ENCODE results near the gene JAZF1.

The JAZF1 gene

GRCh38 chr7:27835376-27835775 lies 345.2 kb downstream of the JAZF1 start:
- no peak for DNase-seq (ENCODE audit: low spot score)

GRCh38 chr7:27834179-27834921 lies 346.2 kb downstream of the JAZF1 start:
- DNase-seq (ENCODE audit: low spot score): no peak

GRCh38 chr7:27826357-27826756 lies 354.2 kb downstream of the JAZF1 start:
- DNase-seq (ENCODE audit: low spot score): no peak

DNA sequence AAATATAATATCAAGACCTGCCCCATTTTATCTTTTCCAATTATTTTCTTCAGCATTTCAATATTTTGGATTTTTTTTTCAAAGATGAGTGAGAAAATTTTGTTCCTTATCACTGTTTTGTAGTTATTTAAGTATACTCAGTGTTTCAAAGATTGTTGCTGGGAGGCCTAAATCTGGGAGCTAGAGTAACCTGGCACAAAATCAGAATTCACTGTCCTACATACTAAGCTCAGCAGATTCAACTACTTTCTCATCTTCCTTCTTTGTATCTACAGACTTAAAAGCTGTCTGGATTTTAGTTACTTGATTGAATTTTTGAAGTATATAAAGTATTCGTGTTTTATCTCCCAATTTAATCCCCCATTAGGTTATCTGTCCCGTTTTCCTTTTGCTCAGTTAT lies 354.7 kb downstream of the JAZF1 start:
- no peak for DNase-seq (ENCODE audit: low spot score)

DNA sequence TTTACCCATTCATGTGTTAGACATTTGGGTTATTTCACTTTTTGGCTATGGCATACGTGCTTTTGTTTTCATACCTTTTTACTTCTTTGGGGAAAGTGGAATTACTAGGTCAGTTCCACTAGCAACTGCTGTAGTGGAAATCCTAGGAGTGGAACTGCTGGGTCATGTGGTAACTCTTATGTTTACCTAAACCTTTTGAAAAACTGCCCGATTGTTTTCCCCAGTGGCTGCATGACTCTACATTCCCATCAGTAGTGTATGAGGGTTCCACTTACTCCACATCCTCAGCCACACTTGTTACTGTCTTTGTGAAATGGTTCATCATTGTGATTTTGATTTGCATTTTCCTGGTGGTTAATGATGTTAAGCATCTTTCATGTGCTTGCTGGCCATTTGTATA lies 358.4 kb downstream of the JAZF1 start:
- no peak for DNase-seq (ENCODE audit: low spot score)

DNA sequence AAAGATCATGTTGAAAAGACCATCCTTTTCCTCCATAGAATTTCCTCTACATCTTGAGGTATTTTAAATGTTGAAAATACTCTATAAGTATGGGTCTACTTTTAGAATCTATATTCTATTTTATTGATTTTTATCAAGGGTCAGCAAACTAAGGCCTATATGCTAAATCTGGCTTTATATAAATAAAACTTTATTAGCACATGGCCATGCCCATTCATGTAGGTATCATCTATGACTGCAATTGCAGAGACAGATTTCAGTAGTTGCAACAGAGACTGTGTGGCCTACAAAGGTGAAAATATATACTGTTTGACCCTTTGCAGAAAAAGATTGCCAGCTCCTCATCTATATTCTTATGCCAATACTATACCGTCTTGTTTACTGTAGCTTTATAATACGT lies 367.9 kb downstream of the JAZF1 start:
- DNase-seq (ENCODE audit: low spot score): no peak

GRCh38 chr7:27810186-27810585 lies 370.4 kb downstream of the JAZF1 start:
- no peak for DNase-seq (ENCODE audit: low spot score)

GRCh38 chr7:27808626-27809025 lies 372.0 kb downstream of the JAZF1 start:
- no peak for DNase-seq (ENCODE audit: low spot score)

DNA sequence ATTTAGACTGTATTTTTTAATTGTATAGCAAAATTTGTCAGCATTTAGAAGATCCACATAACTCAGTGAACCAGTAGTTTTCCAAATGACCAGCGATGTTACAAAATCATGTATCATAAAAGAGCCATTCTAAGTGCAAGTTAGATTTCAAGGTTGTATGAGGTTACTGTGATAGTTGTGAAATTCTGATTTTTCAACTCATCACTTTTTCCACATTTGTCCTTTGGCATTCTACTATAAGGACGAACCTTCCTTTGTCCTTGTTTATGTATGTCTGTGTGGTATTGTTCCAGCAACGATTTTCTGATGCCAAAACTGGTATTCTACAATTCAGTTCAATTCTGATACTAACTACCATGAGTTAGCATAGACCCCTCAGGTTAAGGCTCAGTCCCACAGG lies 376.5 kb downstream of the JAZF1 start:
- DNase-seq (ENCODE audit: low spot score): no peak

DNA sequence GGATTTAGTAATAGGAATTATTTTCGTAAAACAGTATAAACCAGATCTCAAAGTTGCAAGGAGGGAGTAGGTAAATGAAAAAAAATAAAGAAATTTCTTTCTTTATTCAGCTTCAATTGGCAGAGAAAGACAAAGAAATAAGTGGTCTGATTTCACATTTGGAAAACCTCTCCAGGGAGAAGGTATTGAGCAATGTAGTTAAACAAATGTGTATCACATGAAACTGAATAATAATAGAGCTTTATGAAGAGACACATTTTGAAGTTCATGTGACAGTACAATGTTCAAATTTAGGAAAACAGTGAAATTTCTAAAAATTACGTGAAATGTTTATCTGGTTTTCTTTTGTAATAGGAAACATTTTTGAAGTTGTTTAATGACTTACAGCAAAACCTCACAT lies 377.6 kb downstream of the JAZF1 start:
- DNase-seq (ENCODE audit: low spot score): no peak

DNA sequence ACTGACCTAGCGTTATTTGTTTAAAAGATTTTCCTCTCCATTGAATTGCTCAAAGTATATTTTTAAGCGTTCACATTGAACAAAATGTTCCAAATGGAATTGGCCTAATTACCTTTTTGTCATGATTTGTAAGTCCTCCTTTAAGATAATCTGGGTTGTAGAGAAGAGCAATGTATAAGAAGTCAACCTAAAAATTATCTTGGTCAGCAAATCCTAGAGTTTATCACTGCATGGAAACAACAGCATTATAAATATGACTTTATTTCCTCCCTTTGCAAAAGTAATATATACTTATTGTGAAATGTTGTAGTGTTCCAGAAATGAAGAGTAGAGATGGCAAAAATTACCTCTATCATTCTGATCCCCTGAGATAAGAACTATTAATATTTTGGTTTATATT lies 381.4 kb downstream of the JAZF1 start:
- DNase-seq (ENCODE audit: low spot score): no peak

- DNase-seq (ENCODE audit: low spot score): no peak
Observed at GRCh38 chr7:27795977-27796376, 384.6 kb downstream of the JAZF1 start.

DNA sequence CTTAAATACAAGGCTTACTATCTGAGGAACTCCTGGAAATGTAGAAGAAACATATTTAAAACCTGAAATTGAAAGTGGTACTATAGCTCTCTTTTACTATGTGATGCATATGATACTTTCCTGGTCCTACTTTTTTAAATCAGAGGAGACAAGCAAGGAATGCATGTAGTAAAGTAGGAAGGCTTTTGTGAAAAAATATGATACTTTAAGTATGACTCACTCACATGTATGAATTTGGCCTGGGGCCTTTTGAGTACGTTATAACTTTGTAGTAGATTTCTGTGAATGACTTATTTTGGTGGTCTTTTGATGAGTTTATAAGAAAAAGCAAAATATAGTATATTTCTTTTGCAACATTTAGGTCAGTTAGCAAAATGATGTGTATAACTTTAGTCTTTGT lies 386.8 kb downstream of the JAZF1 start:
- DNase-seq (ENCODE audit: low spot score): no peak

DNA sequence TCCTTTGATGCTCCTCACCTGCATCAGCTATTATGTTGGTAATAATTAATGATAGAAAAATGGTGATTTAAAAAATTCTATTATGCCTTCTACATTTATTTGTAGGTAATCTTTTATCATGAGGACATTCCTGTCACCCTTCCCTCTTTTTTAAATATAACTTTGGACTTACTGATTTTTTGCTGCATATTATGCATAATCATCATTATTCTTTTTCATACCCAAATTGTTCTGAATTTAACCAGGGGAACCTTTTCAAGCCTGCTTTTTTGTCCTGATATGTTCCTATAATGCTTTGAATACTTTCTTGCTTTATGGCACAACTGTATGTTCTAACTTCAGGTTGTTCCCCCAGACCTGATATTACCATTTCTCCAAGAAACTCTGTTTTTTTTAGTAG lies 392.2 kb downstream of the JAZF1 start:
- DNase-seq (ENCODE audit: low spot score): no peak

GRCh38 chr7:27784399-27785053 lies 396.1 kb downstream of the JAZF1 start:
- peak; percentile 86 for DNase-seq (ENCODE audit: low spot score)

- DNase-seq (ENCODE audit: low spot score): no peak
Observed at GRCh38 chr7:27782849-27783248, 397.7 kb downstream of the JAZF1 start.

DNA sequence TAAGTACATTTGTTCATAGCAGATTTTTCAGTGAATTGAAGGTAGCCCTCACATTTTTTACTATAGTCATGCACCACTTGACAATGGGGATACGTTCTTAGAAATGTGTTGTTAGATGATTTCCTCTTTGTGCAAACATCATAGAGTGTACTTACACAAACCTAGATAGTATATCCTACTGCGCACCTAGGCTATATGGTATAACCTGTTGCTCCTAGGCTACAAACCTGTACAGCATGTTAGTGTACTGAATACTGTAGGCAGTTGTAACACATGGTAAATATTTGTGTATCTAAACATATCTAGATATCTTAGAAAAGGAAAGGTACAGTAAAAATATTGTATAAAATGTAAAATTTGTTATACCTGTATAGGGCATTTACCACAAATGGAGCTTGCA lies 399.4 kb downstream of the JAZF1 start:
- DNase-seq (ENCODE audit: low spot score): no peak

Measured in hematopoietic multipotent progenitor cell treated with erythropoietin and hydrocortisone succinate and interleukin-3 and kit ligand, for 15 days (in vitro differentiated cells).